TTC549 (cell line): ENCODE data around the gene CD3G.
"Not testable (repeated sequence)": the region's sequence is repeated elsewhere in the genome, so short reads cannot be mapped to it uniquely, and the experiment has no call there.

Experiments used
- FAIRE-seq: peaks from 2 replicates; lab custom pipeline; 2012; peaks lifted over from hg19 to GRCh38; lab: Jason Lieb, UNC

The CD3G gene

GRCh38 chr11:118380571-118380970, 36.4 kb downstream of the CD3G start:
- no peak for FAIRE-seq

DNA sequence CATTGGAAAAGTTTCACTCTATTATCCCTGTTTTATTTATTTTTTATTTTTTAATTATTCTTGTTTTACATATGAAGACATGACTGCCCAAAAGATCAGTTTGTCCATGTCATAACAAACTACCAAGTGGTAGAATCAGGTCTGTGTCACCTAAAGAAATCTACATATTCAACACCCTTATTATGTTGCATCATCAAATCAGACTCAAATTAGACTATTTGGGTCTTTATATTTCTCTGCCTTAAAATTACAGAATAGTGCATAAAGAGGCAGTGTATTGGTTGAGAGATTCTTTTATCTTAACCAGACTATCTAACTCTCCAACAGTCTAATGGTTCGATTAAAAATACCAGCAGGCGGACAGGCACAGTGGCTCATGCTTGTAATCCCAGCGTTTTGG, 38.8 kb downstream of the CD3G start:
- no peak for FAIRE-seq

DNA sequence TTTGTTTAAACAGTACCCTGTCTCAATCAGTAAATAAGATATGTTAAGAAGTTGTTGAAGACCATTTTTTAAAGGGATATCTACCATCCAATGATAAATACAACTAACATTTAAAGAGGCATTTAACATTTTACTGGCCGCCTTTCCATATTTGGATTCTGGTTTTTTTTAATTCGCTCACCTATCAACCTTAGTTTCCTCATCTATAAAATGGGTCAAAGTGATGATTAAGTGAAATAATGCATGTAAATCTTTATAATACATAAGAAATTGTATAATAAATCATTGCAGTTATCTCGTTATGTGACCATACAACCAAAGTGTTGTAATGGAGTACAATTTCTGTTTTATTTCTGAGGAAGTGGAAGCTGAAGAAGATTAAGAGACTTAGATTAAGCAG, 39.5 kb downstream of the CD3G start:
- no peak for FAIRE-seq

DNA sequence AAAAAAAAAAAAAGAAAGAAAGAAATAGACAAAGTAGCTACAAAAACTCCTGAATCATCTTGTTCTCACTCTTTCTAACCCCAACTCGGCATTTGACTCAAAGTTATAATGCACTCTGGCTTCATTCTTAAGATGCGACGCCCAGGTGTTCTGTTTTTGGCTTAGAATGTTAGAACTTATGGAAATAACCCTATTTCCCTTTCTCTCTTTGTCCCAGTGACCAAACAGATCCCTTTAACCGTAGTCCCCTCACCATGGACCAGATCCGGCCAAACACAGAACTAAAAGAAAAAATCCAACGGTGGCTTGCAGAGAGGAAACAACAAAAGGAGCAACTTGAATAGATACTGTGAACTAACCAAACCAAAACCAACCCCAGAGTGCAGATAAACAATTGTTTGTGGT, 52.0 kb downstream of the CD3G start:
- no peak for FAIRE-seq

DNA sequence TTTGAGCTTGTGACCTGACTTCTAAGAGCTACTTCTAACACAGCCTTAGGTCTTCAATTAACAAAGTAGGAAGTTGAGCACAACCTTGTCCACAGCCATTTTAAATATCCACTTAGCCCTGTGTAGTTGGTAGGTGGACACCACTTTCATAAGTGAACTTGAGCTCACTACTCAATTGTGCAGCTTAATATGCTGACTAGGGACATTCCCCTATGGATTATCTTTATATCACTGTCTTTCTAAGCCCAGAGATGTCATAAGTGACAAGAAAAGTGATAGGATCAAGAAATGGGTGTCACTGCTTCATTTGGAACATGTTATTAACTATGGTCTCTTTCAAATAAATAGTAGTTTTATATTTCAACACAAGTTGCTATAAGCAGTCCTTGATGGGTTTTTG, 53.3 kb downstream of the CD3G start:
- FAIRE-seq, result no peak

GRCh38 chr11:118398791-118399559, 54.8 kb downstream of the CD3G start:
- FAIRE-seq, result no peak

GRCh38 chr11:118401151-118401879, 57.2 kb downstream of the CD3G start, which contains the start of gene ATP5MG:
ATP5MG (plus strand) TSS chr11:118401606; CDS start chr11:118401666, 60 bp downstream.
- FAIRE-seq, result peak; percentile 57

GRCh38 chr11:118401880-118402590, 57.9 kb downstream of the CD3G start:
- FAIRE-seq, result no peak

GRCh38 chr11:118402594-118402993, 58.5 kb downstream of the CD3G start:
- FAIRE-seq, result not testable (repeated sequence)
